WTC11 (cell line): ENCODE measurements around the gene TMEM266. TPM values are rescaled to one million over a fixed set of nuclear protein-coding genes. Genes with fewer than 3 reads are reported as not detected.

ENCODE experiments used
- ATAC-seq: fragments of 200-7000 bp; cut with Tn5 transposase; 2 replicates; pipeline ENCODE4 v1.10.0; 2021; ENCODE audit warnings: mild to moderate bottlenecking, moderate library complexity
- CTCF ChIA-PET: fragments of 300-600 bp; sonication (Branson Sonifier 250); formaldehyde crosslinking; loops from one replicate; lab custom pipeline; 2021; ENCODE audit warnings: antibody characterized with exemption; lab: Charles Lee
- POLR2A ChIA-PET: fragments of 350-600 bp; sonication (Branson Sonifier 250); formaldehyde crosslinking; loops from one replicate; lab custom pipeline; 2021; ENCODE audit warnings: antibody characterized with exemption; lab: Charles Lee
- DNase-seq: peaks from one replicate; pipeline ENCODE4 v3.0.0; 2021; ENCODE audit warnings: low spot score
- H3K27ac Mint-ChIP-seq: 2 replicates; pipeline ENCODE4 v1.8.0; 2021; ENCODE audit warnings: mixed read lengths
- H3K27me3 Mint-ChIP-seq: 2 replicates; pipeline ENCODE4 v1.8.0; 2021; ENCODE audit warnings: low read depth, mild to moderate bottlenecking, moderate library complexity, mixed read lengths
- H3K36me3 Mint-ChIP-seq: 2 replicates; pipeline ENCODE4 v1.8.0; 2021; ENCODE audit warnings: mixed read lengths
- H3K4me1 Mint-ChIP-seq: 2 replicates; pipeline ENCODE4 v1.8.0; 2022; ENCODE audit warnings: mixed read lengths
- H3K4me3 Mint-ChIP-seq: 2 replicates; pipeline ENCODE4 v1.8.0; 2021; ENCODE audit warnings: mild to moderate bottlenecking, moderate library complexity, mixed read lengths
- H3K9me3 Mint-ChIP-seq: 2 replicates; pipeline ENCODE4 v1.8.0; 2021; ENCODE audit warnings: mixed read lengths
- CREM ChIP-seq: sonication (generic); formaldehyde crosslinking; IDR thresholded peaks from 2 replicates; pipeline ENCODE4 v1.8.1; 2022; ENCODE audit warnings: mild to moderate bottlenecking, missing genetic modification reagents, moderate library complexity
- ESRRA ChIP-seq: sonication (generic); formaldehyde crosslinking; IDR thresholded peaks from 2 replicates; pipeline ENCODE4 v1.8.1; 2022; ENCODE audit warnings: mild to moderate bottlenecking, missing genetic modification reagents, borderline replicate concordance
- FOXP1 ChIP-seq: sonication (generic); formaldehyde crosslinking; IDR thresholded peaks from 2 replicates; pipeline ENCODE4 v1.8.0; 2022; ENCODE audit warnings: missing genetic modification reagents, mild to moderate bottlenecking, moderate library complexity, borderline replicate concordance
- HMGA2 ChIP-seq: fragments of 250-450 bp; sonication (Bioruptor Pico); IDR thresholded peaks from 2 replicates; pipeline ENCODE4 v1.4.0; 2021; ENCODE audit warnings: mild to moderate bottlenecking, moderate library complexity
- JUN ChIP-seq: sonication (generic); formaldehyde crosslinking; IDR thresholded peaks from 2 replicates; pipeline ENCODE4 v1.8.0; 2023; ENCODE audit warnings: mild to moderate bottlenecking, missing genetic modification reagents
- MYBL2 ChIP-seq: sonication (generic); formaldehyde crosslinking; IDR thresholded peaks from 2 replicates; pipeline ENCODE4 v1.8.1; 2023; ENCODE audit warnings: mild to moderate bottlenecking, moderate library complexity, missing genetic modification reagents
- NFATC4 ChIP-seq: fragments of 250-450 bp; sonication (Bioruptor Pico); IDR thresholded peaks from 2 replicates; pipeline ENCODE4 v1.9.0; 2021; ENCODE audit warnings: mild to moderate bottlenecking
- OVOL2 ChIP-seq: fragments of 250-450 bp; sonication (Bioruptor Pico); IDR thresholded peaks from 2 replicates; pipeline ENCODE4 v1.9.0; 2021; ENCODE audit warnings: mild to moderate bottlenecking, borderline replicate concordance
- SOX15 ChIP-seq: fragments of 250-450 bp; sonication (Bioruptor Pico); IDR thresholded peaks from 2 replicates; pipeline ENCODE4 v1.9.0; 2021; ENCODE audit warnings: mild to moderate bottlenecking
- ZNF232 ChIP-seq: sonication (generic); formaldehyde crosslinking; IDR thresholded peaks from 2 replicates; pipeline ENCODE4 v1.8.0; 2022; ENCODE audit warnings: mild to moderate bottlenecking, missing genetic modification reagents
- ZNF263 ChIP-seq: sonication (generic); formaldehyde crosslinking; IDR thresholded peaks from 2 replicates; pipeline ENCODE4 v1.8.1; 2022; ENCODE audit warnings: low read depth, mild to moderate bottlenecking, moderate library complexity, missing genetic modification reagents
- ZNF317 ChIP-seq: sonication (generic); formaldehyde crosslinking; IDR thresholded peaks from 2 replicates; pipeline ENCODE4 v1.8.1; 2023; ENCODE audit warnings: low read depth, mild to moderate bottlenecking, moderate library complexity, missing genetic modification reagents, borderline replicate concordance
- total RNA-seq: library from RNA; stranded (reverse); gene quantifications from 3 replicates; pipeline ENCODE4 v1.2.3, GENCODE V29; 2021
- TF ChIP-seq, protein P1 (sequence below): sonication (generic); formaldehyde crosslinking; IDR thresholded peaks from 2 replicates; pipeline ENCODE4 v1.8.1; 2023; ENCODE audit warnings: mild to moderate bottlenecking, moderate library complexity, missing genetic modification reagents
- TF ChIP-seq, protein P2 (sequence below): sonication (generic); formaldehyde crosslinking; IDR thresholded peaks from 2 replicates; pipeline ENCODE4 v1.8.1; 2023; ENCODE audit warnings: mild to moderate bottlenecking, missing genetic modification reagents, moderate library complexity
- TF ChIP-seq, protein P3 (sequence below): fragments of 250-450 bp; sonication (Bioruptor Pico); IDR thresholded peaks from 2 replicates; pipeline ENCODE4 v1.9.0; 2021; ENCODE audit warnings: mild to moderate bottlenecking, borderline replicate concordance
- TF ChIP-seq, protein P4 (sequence below): fragments of 250-450 bp; sonication (Bioruptor Pico); IDR thresholded peaks from 2 replicates; pipeline ENCODE4 v1.9.0; 2021; ENCODE audit warnings: mild to moderate bottlenecking
- TF ChIP-seq, protein P5 (sequence below): sonication (generic); formaldehyde crosslinking; IDR thresholded peaks from 2 replicates; pipeline ENCODE4 v1.8.1; 2022; ENCODE audit warnings: low read depth, missing genetic modification reagents, borderline replicate concordance
- TF ChIP-seq, protein P6 (sequence below): fragments of 250-450 bp; sonication (Bioruptor Pico); IDR thresholded peaks from 2 replicates; pipeline ENCODE4 v1.9.0; 2021; ENCODE audit warnings: moderate library complexity, mild to moderate bottlenecking, inconsistent platforms, borderline replicate concordance
- TF ChIP-seq, protein P7 (sequence below): sonication (generic); formaldehyde crosslinking; IDR thresholded peaks from 2 replicates; pipeline ENCODE4 v1.8.0; 2022; ENCODE audit warnings: mild to moderate bottlenecking, missing genetic modification reagents

The TMEM266 gene
- total RNA-seq, 1 experiment from 2014 or later, result 8.6 TPM

DNA sequence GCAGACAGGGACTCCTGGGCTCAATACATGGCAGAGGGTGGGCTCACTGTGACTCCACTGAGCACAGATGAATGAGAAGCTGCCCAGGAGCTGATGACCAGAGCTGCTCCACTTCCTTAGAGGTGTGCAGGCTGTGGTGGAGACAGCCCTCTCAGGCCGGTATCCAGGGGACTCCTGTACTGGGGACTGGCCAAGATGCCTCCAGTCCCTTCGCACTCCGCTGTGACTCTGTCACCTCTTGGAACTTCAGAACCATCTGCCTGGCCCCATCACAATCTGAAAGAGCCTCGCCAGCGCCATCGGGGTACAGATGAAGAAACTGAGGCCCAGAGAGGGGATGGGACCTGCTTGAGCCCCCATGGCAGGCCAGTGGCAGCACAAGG, 140.3 kb downstream of the TMEM266 start:
- no peak for TF ChIP-seq NFATC4 (CRISPR knock-in tag)
- TF ChIP-seq, protein P1, sequence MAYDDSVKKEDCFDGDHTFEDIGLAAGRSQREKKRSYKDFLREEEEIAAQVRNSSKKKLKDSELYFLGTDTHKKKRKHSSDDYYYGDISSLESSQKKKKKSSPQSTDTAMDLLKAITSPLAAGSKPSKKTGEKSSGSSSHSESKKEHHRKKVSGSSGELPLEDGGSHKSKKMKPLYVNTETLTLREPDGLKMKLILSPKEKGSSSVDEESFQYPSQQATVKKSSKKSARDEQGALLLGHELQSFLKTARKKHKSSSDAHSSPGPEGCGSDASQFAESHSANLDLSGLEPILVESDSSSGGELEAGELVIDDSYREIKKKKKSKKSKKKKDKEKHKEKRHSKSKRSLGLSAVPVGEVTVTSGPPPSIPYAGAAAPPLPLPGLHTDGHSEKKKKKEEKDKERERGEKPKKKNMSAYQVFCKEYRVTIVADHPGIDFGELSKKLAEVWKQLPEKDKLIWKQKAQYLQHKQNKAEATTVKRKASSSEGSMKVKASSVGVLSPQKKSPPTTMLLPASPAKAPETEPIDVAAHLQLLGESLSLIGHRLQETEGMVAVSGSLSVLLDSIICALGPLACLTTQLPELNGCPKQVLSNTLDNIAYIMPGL (CRISPR knock-in tag), result no peak
- H3K4me1 Mint-ChIP-seq, result peaks cover 17% of the 10 kb centered on the region

DNA sequence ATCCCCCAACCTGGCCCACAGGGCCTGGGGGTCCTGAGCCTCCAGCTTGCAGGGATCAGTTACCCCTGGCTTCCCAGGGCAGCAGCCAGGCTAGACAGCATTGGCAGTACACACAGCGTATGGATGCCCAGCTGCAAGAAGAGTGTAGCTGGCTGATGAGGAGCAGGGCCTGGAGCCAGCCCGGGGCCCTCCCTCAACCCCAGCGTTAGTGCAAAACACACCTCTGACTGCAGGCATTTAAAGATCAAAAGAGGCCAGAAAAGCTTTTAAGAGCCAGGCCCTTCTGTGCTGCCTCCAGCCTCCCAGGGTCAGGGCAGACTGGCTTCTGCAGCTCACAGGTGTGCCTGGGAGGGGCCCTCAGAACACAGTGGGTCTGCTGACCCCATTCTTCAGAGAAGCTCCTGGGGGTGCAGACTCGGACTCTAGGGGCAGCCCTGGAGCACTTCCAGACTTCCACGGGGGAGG, 140.9 kb downstream of the TMEM266 start:
- Mint-ChIP-seq H3K27me3 (no peaks in the 10 kb centered on the region), H3K9me3 (no peaks in the 10 kb centered on the region), H3K4me1 (peaks cover 17% of the 10 kb centered on the region), H3K36me3 (no peaks in the 10 kb centered on the region), H3K4me3 (no peak overlapping the region), H3K27ac (no peak overlapping the region)
- ATAC-seq (no peak), DNase-seq (no peak)
- ChIA-PET CTCF (interaction anchor here (0.5 to 2.4 kb wide), 3 partner anchors 15 to 233 kb away, joined by 3 to 10 read pairs (median 3); no protein-coding TSS in a partner anchor), POLR2A (interaction anchor here (0.6 kb wide), 1 partner anchor 134 kb away, joined by 11 read pairs; no protein-coding TSS in a partner anchor)
- TF ChIP-seq HMGA2 (CRISPR knock-in tag), result no peak
- no peak for TF ChIP-seq ZNF317
- no peak for TF ChIP-seq ESRRA (CRISPR knock-in tag)
- no peak for TF ChIP-seq ZNF263 (CRISPR knock-in tag)
- TF ChIP-seq, protein P2, sequence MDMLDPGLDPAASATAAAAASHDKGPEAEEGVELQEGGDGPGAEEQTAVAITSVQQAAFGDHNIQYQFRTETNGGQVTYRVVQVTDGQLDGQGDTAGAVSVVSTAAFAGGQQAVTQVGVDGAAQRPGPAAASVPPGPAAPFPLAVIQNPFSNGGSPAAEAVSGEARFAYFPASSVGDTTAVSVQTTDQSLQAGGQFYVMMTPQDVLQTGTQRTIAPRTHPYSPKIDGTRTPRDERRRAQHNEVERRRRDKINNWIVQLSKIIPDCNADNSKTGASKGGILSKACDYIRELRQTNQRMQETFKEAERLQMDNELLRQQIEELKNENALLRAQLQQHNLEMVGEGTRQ (CRISPR knock-in tag), result no peak
- no peak for TF ChIP-seq CREM (CRISPR knock-in tag)
- TF ChIP-seq, protein P3, sequence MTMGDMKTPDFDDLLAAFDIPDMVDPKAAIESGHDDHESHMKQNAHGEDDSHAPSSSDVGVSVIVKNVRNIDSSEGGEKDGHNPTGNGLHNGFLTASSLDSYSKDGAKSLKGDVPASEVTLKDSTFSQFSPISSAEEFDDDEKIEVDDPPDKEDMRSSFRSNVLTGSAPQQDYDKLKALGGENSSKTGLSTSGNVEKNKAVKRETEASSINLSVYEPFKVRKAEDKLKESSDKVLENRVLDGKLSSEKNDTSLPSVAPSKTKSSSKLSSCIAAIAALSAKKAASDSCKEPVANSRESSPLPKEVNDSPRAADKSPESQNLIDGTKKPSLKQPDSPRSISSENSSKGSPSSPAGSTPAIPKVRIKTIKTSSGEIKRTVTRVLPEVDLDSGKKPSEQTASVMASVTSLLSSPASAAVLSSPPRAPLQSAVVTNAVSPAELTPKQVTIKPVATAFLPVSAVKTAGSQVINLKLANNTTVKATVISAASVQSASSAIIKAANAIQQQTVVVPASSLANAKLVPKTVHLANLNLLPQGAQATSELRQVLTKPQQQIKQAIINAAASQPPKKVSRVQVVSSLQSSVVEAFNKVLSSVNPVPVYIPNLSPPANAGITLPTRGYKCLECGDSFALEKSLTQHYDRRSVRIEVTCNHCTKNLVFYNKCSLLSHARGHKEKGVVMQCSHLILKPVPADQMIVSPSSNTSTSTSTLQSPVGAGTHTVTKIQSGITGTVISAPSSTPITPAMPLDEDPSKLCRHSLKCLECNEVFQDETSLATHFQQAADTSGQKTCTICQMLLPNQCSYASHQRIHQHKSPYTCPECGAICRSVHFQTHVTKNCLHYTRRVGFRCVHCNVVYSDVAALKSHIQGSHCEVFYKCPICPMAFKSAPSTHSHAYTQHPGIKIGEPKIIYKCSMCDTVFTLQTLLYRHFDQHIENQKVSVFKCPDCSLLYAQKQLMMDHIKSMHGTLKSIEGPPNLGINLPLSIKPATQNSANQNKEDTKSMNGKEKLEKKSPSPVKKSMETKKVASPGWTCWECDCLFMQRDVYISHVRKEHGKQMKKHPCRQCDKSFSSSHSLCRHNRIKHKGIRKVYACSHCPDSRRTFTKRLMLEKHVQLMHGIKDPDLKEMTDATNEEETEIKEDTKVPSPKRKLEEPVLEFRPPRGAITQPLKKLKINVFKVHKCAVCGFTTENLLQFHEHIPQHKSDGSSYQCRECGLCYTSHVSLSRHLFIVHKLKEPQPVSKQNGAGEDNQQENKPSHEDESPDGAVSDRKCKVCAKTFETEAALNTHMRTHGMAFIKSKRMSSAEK (CRISPR knock-in tag), result no peak
- no peak for TF ChIP-seq NFATC4 (CRISPR knock-in tag)
- TF ChIP-seq, protein P4, sequence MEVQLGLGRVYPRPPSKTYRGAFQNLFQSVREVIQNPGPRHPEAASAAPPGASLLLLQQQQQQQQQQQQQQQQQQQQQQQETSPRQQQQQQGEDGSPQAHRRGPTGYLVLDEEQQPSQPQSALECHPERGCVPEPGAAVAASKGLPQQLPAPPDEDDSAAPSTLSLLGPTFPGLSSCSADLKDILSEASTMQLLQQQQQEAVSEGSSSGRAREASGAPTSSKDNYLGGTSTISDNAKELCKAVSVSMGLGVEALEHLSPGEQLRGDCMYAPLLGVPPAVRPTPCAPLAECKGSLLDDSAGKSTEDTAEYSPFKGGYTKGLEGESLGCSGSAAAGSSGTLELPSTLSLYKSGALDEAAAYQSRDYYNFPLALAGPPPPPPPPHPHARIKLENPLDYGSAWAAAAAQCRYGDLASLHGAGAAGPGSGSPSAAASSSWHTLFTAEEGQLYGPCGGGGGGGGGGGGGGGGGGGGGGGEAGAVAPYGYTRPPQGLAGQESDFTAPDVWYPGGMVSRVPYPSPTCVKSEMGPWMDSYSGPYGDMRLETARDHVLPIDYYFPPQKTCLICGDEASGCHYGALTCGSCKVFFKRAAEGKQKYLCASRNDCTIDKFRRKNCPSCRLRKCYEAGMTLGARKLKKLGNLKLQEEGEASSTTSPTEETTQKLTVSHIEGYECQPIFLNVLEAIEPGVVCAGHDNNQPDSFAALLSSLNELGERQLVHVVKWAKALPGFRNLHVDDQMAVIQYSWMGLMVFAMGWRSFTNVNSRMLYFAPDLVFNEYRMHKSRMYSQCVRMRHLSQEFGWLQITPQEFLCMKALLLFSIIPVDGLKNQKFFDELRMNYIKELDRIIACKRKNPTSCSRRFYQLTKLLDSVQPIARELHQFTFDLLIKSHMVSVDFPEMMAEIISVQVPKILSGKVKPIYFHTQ (CRISPR knock-in tag), result no peak
- TF ChIP-seq MYBL2 (CRISPR knock-in tag), result no peak
- no peak for TF ChIP-seq SOX15 (CRISPR knock-in tag)
- TF ChIP-seq JUN (CRISPR knock-in tag), result no peak
- no peak for TF ChIP-seq OVOL2 (CRISPR knock-in tag)
- TF ChIP-seq, protein P5, sequence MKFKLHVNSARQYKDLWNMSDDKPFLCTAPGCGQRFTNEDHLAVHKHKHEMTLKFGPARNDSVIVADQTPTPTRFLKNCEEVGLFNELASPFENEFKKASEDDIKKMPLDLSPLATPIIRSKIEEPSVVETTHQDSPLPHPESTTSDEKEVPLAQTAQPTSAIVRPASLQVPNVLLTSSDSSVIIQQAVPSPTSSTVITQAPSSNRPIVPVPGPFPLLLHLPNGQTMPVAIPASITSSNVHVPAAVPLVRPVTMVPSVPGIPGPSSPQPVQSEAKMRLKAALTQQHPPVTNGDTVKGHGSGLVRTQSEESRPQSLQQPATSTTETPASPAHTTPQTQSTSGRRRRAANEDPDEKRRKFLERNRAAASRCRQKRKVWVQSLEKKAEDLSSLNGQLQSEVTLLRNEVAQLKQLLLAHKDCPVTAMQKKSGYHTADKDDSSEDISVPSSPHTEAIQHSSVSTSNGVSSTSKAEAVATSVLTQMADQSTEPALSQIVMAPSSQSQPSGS (CRISPR knock-in tag), result no peak
- TF ChIP-seq FOXP1, result no peak
- TF ChIP-seq ZNF232 (CRISPR knock-in tag), result no peak
- TF ChIP-seq, protein P6, sequence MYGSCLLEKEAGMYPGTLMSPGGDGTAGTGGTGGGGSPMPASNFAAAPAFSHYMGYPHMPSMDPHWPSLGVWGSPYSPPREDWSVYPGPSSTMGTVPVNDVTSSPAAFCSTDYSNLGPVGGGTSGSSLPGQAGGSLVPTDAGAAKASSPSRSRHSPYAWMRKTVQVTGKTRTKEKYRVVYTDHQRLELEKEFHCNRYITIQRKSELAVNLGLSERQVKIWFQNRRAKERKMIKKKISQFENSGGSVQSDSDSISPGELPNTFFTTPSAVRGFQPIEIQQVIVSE (CRISPR knock-in tag), result no peak
- TF ChIP-seq, protein P7, sequence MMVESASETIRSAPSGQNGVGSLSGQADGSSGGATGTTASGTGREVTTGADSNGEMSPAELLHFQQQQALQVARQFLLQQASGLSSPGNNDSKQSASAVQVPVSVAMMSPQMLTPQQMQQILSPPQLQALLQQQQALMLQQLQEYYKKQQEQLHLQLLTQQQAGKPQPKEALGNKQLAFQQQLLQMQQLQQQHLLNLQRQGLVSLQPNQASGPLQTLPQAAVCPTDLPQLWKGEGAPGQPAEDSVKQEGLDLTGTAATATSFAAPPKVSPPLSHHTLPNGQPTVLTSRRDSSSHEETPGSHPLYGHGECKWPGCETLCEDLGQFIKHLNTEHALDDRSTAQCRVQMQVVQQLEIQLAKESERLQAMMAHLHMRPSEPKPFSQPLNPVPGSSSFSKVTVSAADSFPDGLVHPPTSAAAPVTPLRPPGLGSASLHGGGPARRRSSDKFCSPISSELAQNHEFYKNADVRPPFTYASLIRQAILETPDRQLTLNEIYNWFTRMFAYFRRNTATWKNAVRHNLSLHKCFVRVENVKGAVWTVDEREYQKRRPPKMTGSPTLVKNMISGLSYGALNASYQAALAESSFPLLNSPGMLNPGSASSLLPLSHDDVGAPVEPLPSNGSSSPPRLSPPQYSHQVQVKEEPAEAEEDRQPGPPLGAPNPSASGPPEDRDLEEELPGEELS, result no peak

More for the DNA sequence above, 140.3 kb downstream of the TMEM266 start:
- Mint-ChIP-seq H3K9me3 (no peaks in the 10 kb centered on the region), H3K4me3 (no peak overlapping the region), H3K36me3 (no peaks in the 10 kb centered on the region), H3K27me3 (no peaks in the 10 kb centered on the region), H3K27ac (no peak overlapping the region)
- ATAC-seq (no peak), DNase-seq (no peak)
- ChIA-PET CTCF (interaction anchor here (1.3 to 2.4 kb wide), 3 partner anchors 14 to 130 kb away, joined by 3 to 10 read pairs (median 3); no protein-coding TSS in a partner anchor), POLR2A (interaction anchor here (0.6 kb wide), 1 partner anchor 135 kb away, joined by 11 read pairs; no protein-coding TSS in a partner anchor)
